ENCODE results near the gene SLC12A5.

Gene SLC12A5

DNA sequence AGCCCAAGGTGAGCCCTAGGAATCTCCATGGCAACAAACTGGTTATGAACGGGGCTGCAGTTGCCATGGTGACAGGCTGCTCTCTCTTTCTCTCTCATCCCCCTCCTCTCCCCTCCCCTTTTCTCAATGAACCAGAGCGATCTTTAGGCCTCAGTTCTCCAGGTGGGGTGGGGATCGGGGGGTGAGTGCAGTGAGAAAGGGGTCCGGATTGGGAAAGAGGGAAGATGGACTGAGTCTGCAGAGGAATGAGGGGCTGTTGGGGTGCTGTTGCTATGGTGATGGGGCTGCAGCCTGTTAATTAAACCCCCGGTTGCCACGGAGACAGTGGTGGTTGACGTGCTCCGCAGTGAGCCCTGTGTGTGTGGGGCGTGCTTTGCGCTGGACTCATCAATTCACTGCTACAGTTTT, 3.6 kb upstream of the SLC12A5 start:
- in situ Hi-C loops (cut with HindIII; ENCODE audit: low sequenced_read_pairs): no loop called here

DNA sequence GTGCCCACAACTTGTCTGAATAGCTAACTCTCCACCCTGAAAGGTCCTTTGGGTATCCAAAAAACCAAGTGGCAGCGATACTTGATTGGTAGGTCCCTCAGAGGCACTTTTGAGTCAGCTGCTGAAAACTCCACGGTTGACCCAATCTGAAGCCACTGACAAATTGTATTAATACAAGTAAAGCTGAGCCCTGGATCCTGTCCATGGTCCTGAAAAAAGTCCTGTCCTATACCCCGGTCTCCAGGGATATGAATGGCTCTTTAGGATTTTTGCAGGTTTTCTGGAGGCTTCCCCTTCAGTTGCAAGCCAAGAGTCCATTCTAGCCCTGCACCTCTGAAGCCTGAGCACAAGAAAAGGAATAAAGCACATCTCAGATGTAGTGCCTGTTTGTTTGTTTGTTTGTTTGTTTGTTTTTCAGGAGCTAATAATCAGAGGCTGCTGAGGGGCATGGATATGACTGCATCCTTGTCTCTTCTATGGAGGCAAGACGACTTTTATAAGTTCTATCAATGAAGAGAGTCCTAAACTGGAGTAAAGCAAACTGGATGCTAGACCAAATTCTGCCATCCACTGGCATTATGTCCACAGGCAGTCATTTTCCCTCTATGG, 1.7 kb upstream of the SLC12A5 start:
- in situ Hi-C loops (cut with HindIII; ENCODE audit: low sequenced_read_pairs): no loop called here

DNA sequence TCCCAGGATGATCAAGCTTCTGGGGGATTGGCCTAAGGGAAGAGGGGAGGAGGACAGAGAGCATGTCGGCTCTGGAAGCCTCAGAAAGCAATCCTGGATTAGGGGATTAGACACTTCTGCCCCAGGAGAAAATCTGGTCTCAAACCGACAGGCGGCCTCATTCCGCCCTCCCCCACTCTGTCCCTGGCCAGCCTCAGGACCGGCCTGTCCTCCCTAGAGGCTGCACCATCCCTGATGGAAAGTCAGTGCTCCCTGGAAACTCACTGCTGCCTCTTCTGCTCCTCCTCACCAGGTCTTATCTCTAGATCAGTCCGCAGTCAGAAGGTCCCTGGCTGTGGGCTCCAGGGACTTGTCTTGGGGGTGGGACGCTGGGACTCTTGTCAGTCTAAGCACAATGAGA, 905 bp upstream of the SLC12A5 start:
- in situ Hi-C loops (cut with HindIII; ENCODE audit: low sequenced_read_pairs): no loop called here

DNA sequence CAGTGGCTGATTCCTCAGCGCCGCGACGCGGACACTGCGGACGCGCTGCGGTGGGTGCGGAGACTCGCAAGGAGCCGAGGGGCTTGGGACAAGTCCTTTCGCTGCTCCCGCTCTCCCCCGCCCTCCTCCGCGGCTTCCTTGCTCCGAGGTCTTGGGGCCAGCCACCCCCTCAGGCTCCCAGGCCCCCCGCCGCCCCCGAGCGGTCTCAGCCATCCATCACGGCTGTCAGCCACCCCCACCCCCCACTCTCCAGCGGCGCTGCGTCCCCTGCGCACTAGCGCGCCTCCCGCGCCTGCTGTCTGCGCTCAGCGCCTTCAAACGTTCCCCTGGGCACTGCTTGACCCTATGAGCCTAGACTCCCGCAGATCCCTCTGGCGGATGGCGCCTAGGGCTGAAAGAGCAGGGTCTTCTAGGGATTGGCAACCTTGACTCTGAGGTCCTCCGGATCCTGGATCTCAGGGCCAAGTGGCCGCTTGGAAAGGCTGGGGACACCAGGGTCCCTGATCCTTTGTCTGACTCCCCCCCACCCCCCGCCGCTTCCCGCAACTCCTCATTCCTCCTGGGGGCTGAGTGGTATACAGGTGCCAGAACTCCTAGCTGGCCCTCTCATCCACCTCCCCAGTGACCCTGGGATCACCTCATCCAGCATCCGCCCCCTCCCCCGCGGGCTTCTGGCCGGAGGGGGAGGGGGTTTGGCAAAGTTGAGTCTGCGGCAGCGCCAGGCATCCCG, 1.4 kb downstream of the SLC12A5 start:
- in situ Hi-C loops (cut with HindIII; ENCODE audit: low sequenced_read_pairs): no loop called here

DNA sequence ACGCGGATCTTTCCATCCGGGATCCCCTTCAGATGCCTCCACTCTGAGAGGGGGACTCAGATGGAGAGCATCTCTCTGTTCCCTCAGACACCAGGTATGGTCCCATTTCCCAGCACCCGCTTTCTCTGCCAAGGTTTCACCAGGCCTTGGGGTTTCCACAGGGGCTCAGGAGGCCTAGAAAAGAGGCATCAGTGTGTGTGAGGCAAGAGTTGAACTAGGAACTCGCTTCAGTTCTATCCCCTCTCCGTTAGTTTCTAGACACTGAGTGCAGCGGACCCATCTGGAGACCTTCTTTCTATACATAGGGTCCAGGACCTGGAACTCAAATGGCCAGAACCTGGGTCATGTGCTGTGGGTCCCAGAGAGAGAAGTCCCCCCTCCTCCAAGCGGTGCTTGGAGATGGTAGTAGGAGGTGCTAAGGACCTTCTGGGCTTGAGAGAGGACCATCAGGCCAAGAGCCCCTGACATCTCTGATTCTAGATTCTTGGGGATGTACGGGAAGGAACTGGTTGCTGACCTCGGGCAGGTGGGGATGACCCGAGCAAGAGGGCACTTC, 2.1 kb downstream of the SLC12A5 start:
- in situ Hi-C loops (cut with HindIII; ENCODE audit: low sequenced_read_pairs): no loop called here

DNA sequence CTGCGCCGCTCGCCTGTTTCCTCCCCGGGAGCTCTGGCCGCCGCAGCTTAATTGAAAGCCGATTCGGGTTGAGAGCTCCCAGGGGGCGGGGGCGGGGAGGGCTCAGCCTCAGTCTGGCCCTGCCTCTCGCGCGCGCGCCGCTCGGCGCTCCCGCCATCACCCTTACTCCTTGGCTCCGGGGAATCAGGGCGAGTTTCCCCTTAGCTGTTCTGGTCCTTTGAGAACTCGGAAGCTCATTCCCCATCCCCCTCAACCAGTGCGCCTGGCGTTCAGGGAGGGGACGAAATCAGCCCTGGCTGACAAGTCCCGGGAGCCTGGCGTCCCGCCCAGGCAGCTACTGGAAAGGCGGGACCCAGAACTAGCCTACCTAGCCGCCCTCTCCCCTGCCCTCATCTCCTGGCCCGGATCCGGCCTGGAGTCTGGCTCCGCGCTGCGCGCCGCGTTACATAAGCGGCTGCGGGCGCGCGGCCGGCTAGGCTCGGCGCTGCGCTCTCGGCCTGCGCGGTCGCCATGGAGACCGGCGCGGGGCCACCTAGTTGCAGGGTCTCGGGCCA, 2.8 kb downstream of the SLC12A5 start:
- in situ Hi-C loops (cut with HindIII; ENCODE audit: low sequenced_read_pairs): no loop called here

DNA sequence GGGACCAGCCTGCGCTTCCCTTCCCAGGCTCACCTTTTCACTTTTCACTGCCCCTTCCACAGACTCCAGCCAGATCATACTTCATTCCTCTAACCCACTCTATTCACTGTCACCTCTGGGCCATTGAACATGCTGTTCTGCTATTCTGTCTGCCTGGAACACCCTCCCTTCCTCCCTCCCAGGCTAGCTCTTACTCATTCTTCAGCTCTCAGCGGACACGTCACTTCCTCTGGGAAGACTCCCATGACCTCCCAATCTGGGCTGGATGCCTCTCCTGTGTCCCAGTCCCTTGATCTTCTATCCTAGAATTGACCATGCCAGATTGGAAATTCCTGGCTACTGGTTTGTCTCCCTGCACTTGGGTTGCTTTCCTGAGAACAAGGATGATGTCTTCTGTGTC, 5.0 kb downstream of the SLC12A5 start:
- in situ Hi-C loops (cut with HindIII; ENCODE audit: low sequenced_read_pairs): no loop called here

DNA sequence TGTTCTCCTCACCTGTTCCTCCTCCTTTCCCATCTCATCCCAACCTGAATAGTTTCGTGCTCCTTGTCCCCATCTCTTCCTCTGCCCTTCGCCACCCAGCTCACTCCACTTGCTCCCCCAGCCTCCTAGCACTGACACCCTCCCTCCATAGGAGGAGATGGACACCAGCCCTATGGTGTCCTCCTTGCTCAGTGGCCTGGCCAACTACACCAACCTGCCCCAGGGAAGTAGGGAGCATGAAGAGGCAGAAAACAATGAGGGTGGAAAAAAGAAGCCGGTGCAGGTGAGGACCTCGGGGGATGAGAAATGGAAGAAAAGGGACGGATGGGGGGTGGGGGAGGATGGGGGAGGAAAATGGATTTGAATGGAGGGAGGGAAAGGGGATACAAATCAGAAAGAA, 6.2 kb downstream of the SLC12A5 start:
- in situ Hi-C loops (cut with HindIII; ENCODE audit: low sequenced_read_pairs): no loop called here

DNA sequence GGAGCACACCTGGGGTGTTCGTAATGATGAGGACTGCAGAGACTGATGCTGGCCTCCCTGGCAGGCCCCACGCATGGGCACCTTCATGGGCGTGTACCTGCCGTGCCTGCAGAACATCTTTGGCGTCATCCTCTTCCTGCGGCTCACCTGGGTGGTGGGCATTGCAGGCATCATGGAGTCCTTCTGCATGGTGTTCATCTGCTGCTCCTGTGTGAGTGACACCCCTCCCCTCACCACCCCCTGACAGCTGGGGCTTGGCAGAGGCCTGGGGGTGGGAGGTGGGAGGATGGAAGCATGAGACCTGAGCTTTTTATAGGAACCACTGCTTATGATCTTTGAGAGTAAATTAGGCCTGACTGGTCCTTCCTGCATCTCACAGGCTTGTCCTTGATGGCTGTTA, 6.7 kb downstream of the SLC12A5 start:
- in situ Hi-C loops (cut with HindIII; ENCODE audit: low sequenced_read_pairs): no loop called here

DNA sequence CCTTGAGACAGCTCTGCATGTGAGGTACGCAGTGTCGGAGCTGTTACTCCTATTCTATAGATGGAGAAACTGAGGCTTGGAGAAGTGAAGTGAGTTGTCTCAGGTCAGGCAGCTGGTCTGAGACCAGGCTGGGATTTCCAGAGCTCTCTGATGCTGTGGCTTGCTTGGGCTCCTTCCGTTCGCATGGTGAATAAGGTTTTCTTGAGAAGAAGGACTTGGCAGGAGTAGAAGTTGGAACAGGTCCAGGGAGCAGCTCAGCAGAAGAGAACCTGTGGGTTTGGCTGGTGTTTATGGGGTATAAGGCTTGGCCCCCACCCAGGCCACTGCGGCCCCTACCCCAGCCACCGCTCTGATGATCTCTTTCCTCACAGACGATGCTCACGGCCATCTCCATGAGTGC, 7.4 kb downstream of the SLC12A5 start:
- in situ Hi-C loops (cut with HindIII; ENCODE audit: low sequenced_read_pairs): no loop called here

DNA sequence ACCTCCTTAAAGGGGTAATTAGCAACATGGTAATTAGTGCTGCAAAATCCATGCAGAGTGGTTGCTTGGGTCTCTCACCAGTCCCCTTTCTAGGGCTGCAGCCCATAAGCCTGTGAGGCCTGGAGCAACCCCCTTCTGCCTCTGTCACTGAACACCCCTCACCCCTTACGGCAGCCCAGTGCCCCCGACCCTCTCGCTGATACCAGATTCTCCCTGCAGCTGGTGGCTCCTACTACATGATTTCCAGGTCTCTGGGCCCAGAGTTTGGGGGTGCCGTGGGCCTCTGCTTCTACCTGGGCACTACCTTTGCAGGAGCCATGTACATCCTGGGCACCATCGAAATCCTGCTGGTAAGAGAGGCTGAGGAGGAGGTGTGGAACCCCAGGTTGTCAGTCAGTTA, 8.0 kb downstream of the SLC12A5 start:
- in situ Hi-C loops (cut with HindIII; ENCODE audit: low sequenced_read_pairs): no loop called here

DNA sequence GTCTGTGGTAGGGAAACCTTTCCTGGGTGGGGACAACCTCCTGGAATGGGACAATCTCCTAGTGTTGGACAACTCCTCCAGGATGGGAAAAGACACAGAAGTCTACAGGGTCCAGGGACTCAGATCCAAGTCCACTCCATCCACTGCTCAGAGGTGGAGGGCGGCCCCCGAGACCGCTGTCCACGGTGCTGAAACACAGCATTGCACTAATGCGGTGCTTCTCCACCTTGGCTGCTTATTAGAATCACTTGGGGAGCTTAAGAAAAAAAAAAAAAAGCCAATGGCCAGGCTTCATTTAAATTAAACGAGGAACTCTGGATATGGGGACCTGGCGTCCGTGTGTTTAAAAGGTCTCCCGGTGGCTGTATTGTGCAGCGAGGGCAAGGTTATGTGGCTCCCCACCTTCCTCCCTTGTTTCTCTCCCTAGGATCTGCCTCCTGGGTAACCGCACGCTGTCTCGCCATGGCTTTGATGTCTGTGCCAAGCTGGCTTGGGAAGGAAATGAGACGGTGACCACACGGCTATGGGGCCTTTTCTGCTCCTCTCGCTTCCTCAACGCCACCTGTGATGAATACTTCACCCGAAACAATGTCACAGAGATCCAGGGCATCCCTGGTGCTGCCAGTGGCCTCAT, 12.0 kb downstream of the SLC12A5 start:
- in situ Hi-C loops (cut with HindIII; ENCODE audit: low sequenced_read_pairs): no loop called here

DNA sequence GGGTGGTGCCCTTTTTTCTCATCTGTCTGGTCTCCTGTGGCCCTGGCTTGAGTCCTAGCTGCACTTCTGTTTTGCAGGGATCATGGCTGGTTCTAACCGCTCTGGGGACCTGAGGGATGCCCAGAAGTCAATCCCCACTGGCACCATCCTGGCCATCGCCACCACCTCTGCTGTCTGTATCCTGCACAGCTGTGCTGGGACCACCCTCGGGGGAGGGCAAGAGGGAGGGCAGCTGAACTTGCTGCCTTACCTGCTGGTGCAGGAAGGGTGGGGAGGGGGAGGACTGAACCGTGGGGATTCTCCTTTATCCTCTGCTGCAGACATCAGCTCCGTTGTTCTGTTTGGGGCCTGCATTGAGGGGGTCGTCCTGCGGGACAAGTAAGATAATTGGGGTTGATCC, 14.5 kb downstream of the SLC12A5 start:
- in situ Hi-C loops (cut with HindIII; ENCODE audit: low sequenced_read_pairs): no loop called here

DNA sequence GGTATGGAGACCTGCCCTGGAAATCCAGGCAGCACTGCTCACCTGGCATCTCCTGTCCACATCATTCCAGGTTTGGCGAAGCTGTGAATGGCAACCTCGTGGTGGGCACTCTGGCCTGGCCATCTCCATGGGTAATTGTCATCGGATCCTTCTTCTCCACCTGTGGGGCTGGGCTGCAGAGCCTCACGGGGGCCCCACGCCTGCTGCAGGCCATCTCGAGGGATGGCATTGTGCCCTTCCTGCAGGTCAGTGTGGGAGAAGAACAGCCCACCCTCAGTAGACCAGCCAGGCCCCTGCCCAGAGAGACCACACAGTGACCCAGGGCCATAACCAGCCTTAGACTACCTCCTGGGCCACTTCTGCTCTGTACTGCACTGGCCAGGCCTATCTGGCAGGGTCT, 15.9 kb downstream of the SLC12A5 start:
- in situ Hi-C loops (cut with HindIII; ENCODE audit: low sequenced_read_pairs): no loop called here

DNA sequence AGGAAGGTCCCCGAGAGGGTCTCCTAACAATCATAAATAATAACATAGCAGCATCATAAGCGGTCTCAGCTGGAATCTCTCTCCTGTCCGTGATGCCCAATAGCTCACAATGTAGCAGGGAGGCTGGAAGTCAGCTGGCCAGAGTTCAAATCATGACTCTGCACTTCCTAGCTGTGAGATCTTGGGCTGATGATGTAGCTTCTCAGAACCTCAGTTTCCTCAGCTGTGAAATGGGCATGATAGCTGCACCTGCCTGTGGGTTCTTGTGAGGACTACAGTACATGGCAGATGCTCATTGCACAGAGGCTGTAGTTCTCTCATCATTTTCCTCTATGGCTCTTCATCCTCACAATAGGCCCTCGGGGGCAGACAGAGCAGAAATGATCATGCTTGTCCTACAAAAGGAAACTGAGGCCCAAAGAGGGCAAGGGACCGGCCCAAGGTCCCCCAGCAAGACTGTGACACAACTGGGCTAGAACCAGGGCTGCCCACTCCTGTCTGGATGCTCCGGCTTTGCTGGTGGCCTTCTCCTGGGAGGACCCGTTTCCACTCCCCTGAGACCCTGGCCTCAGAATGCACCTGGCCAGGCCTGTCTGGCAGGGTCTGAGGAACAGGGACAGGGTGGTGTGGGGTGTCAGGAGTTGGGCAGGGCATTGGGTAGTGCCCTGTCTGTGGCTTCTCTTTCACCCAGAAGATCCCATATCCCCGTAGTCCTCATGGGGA, 17.7 kb downstream of the SLC12A5 start:
- in situ Hi-C loops (cut with HindIII; ENCODE audit: low sequenced_read_pairs): no loop called here

DNA sequence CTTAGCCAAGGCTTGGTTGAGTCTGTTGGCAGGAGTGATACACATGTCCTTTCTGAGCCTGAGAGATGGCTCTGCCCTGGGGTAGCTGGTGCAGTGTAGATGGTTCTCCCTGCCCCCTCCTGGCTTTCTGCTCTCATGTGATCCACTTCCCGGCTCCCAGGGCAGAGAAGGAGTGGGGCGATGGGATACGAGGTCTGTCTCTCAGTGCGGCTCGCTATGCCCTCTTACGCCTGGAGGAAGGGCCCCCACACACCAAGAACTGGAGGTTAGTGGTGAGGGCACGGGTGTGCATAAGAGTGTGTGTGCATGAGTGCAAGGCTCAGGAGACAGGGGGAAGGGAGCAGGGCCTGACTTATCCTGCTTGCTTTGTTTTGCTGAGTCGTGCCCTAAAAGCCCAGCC, 18.8 kb downstream of the SLC12A5 start:
- in situ Hi-C loops (cut with HindIII; ENCODE audit: low sequenced_read_pairs): no loop called here

DNA sequence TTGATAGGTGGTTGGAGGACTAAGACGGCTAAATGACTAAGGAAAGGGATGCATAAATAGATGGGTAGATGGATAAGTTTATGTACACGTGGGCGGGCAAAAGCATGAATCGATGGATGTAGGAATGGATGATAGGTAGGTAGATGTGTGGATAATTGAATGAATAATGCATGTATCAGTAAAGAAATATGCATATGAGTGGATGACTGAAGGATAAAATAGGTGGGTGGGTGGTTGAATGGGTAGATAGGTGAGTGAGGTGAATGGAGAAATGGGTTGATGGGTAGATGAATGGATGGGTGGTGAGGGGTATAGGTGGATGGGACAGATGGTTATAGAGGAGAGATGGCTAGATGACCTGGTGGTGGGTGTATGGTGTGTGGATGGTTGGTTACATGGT, 20.2 kb downstream of the SLC12A5 start:
- in situ Hi-C loops (cut with HindIII; ENCODE audit: low sequenced_read_pairs): no loop called here

DNA sequence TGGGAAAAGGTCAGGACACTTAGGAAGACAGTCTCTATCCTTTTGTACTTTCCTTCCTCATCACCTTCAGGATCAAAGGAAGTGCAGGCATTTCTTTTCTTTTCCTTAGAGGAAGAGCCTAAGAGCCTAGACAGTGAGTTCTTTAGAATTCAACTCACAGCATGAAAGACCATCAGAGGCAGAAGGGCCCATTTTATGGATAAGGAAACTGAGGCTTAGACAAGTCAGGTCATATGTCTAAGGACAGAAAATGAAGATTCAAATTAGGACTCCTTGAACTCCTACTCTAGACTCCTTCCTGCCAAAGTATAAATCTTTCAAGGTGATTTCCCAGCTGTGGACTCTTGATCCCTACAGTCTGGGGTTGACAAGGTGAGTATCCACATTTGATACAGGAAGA, 20.8 kb downstream of the SLC12A5 start:
- in situ Hi-C loops (cut with HindIII; ENCODE audit: low sequenced_read_pairs): no loop called here

DNA sequence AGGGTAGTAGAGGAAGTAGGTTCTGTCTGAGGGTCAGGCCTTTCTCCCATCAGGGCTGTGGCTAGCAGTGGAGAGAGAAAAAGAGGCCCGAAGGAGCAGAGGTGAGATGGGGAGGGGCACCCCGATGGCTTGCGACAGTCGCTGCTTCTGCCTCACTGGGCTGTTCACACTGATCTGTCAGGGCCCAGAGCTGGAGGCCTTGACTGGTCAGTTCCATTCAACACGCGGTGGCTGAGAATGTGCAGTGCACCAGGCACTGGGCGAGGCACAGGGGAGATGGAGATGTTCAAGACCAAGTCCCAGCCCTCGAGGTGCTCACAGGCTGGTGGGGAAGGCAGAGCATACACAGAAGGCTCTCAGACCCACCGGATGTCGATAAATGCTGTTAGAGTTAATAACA, 21.4 kb downstream of the SLC12A5 start:
- in situ Hi-C loops (cut with HindIII; ENCODE audit: low sequenced_read_pairs): no loop called here

DNA sequence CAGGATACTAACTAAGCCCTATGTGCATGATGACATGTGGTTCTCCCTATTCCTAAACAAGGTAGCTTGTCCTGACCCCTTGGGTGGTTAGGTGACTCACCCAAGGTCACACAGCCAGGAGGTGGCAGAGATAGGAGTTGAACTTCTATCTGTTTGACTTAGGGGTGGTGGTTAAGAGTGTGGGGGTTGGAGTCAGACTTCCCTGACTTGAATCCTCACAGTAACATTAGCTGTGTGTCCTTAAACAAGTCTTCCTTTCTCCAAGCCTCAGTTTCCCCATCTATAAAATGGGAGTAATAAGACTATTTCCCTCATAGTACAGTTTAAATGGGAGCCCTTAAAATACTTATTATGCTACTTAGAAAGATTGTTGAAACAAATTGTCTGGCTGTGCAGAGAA, 21.9 kb downstream of the SLC12A5 start:
- in situ Hi-C loops (cut with HindIII; ENCODE audit: low sequenced_read_pairs): no loop called here
